NK-92 treated with Interleukin-12 subunit alpha and Interleukin-12 subunit beta, amount 100 ng/mL, for 24 hours (cell line): ENCODE results near the gene ADCY2.

Source experiments
- DNase-seq: peaks from one replicate; lab custom pipeline; 2025; lab: John Stamatoyannopoulos, UW

ADCY2 gene

GRCh38 chr5:7872517-7873130 is 476.7 kb downstream of the ADCY2 start:
- no peak for DNase-seq

DNA sequence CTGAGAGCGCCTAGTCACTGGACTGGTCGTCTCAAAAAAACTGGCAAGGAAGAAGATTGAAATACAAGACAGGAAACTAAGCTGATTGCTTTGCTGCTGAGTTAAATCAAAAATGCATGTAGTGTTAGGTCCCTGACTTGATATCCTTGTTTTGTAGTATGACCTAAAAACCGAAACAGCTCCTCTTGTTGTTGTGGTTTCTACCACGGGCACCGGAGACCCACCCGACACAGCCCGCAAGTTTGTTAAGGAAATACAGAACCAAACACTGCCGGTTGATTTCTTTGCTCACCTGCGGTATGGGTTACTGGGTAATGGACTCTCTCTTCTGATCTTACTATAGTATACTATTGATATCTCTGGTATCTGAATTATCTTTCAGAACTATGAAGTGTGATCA is 477.3 kb downstream of the ADCY2 start:
- DNase-seq: no peak

DNA sequence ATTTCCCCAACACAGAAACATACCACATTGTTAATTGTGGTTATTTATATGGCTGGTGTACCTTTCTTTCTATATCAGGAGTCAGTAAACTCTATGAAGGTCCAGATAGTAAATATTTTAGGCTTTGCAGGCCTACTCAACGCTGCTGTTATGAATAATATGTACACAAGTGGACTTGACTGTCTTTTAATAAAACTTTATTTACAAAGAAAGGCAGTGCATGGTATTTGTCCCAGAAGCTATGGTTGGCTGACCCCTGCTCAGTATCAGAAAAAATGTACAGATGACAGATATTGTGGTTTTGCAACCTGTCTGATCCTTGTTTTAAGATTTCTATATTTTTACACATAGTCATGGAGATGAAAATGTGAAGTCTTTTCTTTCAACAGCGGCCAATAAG is 478.7 kb downstream of the ADCY2 start:
- no peak for DNase-seq

DNA sequence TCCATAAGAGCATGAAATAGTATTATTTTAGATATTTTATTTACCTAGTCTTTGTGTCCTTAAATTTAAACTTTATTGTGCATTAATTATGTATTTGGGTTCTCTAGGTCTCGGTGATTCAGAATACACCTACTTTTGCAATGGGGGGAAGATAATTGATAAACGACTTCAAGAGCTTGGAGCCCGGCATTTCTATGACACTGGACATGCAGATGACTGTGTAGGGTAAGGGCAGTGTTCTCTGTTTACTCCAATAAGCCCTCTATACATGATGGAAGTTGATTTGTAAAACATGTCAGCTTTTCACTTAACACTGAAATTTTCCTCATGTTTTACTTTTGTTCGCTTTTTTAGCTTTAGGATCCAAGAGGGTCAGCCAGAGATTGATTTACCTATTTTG is 479.2 kb downstream of the ADCY2 start:
- DNase-seq: no peak

DNA sequence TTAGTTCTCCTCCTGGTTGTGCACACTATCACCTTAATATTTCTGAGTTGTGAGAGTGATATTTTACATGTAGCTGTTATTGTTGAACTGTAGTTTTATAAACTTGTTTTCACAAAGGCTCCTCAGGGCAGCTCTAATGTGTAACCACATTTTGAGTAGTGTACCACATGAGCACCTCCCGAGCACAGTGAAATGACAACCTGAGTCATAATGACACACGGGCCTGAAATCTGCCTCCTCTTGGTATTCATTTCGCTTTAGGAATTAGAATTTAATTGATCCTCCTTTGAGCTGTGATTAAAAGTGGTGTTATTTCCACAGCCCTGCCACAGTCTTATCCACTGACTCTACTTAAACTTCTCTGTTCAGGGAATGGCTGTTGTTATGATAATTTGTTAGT is 480.9 kb downstream of the ADCY2 start:
- no peak for DNase-seq

- no peak for DNase-seq
Observed at GRCh38 chr5:7877851-7878250, 481.9 kb downstream of the ADCY2 start.

DNA sequence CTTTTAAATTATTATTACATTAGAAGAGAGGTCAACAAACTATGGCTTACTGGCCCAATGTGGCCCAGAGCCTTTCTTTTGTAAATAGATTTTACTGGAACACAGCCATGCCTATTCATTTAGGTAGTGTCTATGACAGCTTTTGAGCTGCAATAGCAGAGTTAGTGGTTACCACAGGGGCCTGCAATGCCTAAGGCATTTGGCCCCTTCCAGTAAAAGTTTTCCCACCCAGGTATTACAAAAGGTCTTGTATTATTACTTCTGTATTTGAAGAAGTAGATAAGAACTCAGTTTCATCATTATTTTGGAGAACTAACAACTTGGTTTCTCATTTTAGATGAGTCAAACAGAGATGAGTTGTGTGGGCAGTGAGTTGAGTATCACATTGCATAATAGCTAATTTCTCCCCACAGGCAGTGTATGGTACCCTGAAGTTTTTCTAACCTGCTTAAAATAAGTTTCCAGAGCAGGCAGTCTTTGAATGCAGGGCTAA is 482.5 kb downstream of the ADCY2 start:
- DNase-seq: no peak
